ENCODE results near the gene SREBF1.

SREBF1 gene

GRCh38 chr17:17859909-17860765 is 23.4 kb upstream of the SREBF1 start:
- DNase-seq (ENCODE audit: low read depth), result peak; percentile 65

GRCh38 chr17:17857496-17857895 is 20.7 kb upstream of the SREBF1 start:
- DNase-seq (ENCODE audit: low read depth), result no peak

- no peak for DNase-seq (ENCODE audit: low read depth)
Measured at GRCh38 chr17:17856386-17856785, 19.6 kb upstream of the SREBF1 start.

- no peak for DNase-seq (ENCODE audit: low read depth)
Measured at GRCh38 chr17:17855976-17856375, 19.2 kb upstream of the SREBF1 start.

GRCh38 chr17:17853811-17854447 is 17.1 kb upstream of the SREBF1 start:
- no peak for DNase-seq (ENCODE audit: low read depth)

GRCh38 chr17:17852930-17853329 is 16.1 kb upstream of the SREBF1 start:
- DNase-seq (ENCODE audit: low read depth), result no peak

GRCh38 chr17:17851103-17852002 is 14.6 kb upstream of the SREBF1 start:
- no peak for DNase-seq (ENCODE audit: low read depth)

- peak; percentile 37 for DNase-seq (ENCODE audit: low read depth)
Measured at GRCh38 chr17:17849845-17850373, 13.1 kb upstream of the SREBF1 start.

- peak; percentile 62 for DNase-seq (ENCODE audit: low read depth)
Measured at GRCh38 chr17:17849147-17849820, 12.5 kb upstream of the SREBF1 start.

GRCh38 chr17:17848311-17849082 is 11.7 kb upstream of the SREBF1 start:
- no peak for DNase-seq (ENCODE audit: low read depth)

GRCh38 chr17:17847726-17848125 is 10.9 kb upstream of the SREBF1 start:
- DNase-seq (ENCODE audit: low read depth), result no peak

- DNase-seq (ENCODE audit: low read depth), result no peak
Measured at GRCh38 chr17:17847118-17847689, 10.4 kb upstream of the SREBF1 start.

- DNase-seq (ENCODE audit: low read depth), result no peak
Measured at GRCh38 chr17:17846645-17847044, 9.9 kb upstream of the SREBF1 start.

- DNase-seq (ENCODE audit: low read depth), result no peak
Measured at GRCh38 chr17:17846003-17846402, 9.2 kb upstream of the SREBF1 start.

GRCh38 chr17:17845046-17845775 is 8.4 kb upstream of the SREBF1 start:
- DNase-seq (ENCODE audit: low read depth), result no peak

GRCh38 chr17:17844500-17844899 is 7.7 kb upstream of the SREBF1 start:
- no peak for DNase-seq (ENCODE audit: low read depth)

GRCh38 chr17:17844079-17844478 is 7.3 kb upstream of the SREBF1 start:
- DNase-seq (ENCODE audit: low read depth), result no peak

GRCh38 chr17:17843096-17843495 is 6.3 kb upstream of the SREBF1 start:
- no peak for DNase-seq (ENCODE audit: low read depth)

GRCh38 chr17:17842111-17842876 is 5.5 kb upstream of the SREBF1 start:
- no peak for DNase-seq (ENCODE audit: low read depth)
